Measurements from ENCODE around the gene BIRC5. TPM values are rescaled to one million over a fixed set of nuclear protein-coding genes. Genes with fewer than 3 reads are reported as not detected.

Gene BIRC5
- total RNA-seq, 4 donors from 2014 or later = 2.4 to 6.5 (median 5.7) TPM

DNA sequence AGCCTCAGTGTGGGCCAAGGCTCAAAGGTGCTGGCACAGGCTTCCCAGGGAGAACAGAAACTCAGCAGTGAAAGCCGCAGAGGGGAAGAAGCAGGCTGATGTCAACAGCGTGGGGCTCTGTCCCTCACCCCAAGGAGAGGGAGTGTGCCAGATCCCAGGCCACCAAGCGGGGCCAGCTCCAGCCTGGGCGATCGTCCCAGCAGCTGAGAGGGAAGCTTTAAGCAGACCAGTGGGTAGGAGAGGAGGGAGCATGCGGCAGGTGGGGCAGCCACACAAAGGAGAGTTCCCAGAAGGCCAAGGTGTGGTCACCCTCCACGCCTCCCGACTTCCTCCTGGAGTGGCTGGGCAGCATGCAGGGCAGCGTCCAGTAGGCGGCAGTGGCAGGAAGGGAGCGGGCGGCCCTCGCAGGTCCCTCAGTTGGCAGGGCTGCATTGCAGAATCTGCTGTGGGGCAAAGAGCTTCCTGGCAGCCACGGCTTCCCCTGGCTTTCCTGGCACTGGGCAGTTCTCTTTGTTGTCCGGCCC, 39.6 kb upstream of the BIRC5 start:
- H3K9me3 ChIP-seq = no peaks in the 10 kb centered on the region
- peaks cover 0 to 16% (median 0%) of the 10 kb centered on the region in 3 donors for H3K36me3 ChIP-seq
- DNase-seq = peak; percentile 64 to 92 (median 89)
- H3K27ac ChIP-seq = peak overlapping the region; percentile 79 to 97 (median 88)
- peak overlapping the region in 3 of 4 donors; percentile 3 to 25 (median 9) for H3K4me3 ChIP-seq
- no peaks in the 10 kb centered on the region for H3K27me3 ChIP-seq
- TF ChIP-seq, protein P1, sequence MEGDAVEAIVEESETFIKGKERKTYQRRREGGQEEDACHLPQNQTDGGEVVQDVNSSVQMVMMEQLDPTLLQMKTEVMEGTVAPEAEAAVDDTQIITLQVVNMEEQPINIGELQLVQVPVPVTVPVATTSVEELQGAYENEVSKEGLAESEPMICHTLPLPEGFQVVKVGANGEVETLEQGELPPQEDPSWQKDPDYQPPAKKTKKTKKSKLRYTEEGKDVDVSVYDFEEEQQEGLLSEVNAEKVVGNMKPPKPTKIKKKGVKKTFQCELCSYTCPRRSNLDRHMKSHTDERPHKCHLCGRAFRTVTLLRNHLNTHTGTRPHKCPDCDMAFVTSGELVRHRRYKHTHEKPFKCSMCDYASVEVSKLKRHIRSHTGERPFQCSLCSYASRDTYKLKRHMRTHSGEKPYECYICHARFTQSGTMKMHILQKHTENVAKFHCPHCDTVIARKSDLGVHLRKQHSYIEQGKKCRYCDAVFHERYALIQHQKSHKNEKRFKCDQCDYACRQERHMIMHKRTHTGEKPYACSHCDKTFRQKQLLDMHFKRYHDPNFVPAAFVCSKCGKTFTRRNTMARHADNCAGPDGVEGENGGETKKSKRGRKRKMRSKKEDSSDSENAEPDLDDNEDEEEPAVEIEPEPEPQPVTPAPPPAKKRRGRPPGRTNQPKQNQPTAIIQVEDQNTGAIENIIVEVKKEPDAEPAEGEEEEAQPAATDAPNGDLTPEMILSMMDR (IDR thresholded peaks at IDR 0.05) = peak in 5 of 6 experiments; percentile 25 to 89 (median 83)
- TF ChIP-seq POLR2A (IDR thresholded peaks at IDR 0.05) = peak; percentile 31 to 54
- peaks cover 9 to 77% (median 60%) of the 10 kb centered on the region in 4 donors for H3K4me1 ChIP-seq

DNA sequence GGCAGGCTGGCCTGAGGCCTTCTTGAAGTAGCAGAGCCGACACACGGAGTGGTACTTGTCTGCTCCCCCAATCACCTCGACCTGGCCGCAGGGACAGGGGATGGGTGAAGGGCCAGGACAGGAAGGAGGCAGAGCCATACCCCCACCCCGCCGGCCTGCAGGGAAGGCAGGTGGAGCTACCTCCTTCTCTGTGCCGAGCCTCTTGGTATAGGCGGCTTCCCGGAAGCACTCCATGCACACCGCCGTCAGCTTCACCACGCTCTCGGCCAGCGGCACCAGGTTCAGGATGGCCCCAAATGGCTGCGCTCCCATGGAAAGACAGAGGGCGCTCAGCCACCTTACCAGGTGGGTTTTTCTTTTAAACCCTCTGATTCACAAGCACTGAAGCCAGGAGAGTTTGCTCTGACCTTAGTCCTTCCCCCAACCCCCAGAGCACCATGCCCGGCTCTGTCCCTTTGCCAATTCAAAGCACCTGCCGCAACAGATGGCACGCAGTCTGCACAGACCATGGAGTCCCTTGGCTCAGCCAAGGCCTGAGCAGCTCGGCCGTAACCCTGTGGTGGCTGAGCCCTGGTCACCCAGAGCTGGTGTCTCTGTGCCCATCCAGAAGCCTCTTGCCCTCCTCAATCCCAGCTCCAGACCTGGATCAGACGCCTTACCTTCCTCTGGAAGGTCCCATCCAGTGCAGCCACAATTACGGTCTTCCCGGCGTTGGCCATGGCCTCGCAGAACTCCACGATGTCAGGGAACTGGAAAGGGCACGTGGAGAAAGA, 39.0 kb upstream of the BIRC5 start:
- H3K36me3 ChIP-seq = peaks cover 0 to 16% (median 0%) of the 10 kb centered on the region in 3 donors

DNA sequence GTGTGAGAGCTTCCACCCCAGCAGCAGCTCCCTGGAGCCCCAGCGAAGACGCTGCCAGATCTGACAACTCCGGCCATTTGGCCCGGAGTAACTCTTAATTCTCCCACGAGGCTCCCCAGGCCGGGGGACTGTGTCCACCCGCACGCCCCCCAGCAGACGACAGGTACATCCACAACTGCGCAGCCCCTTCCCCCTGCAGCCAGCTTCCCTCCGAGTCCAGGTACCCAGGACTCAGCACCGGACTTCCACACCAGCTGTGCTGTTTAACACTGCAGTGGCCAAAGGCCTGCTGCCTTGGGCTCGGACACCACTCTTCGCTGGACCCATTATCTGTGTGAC, 38.4 kb upstream of the BIRC5 start:
- peaks cover 9 to 65% (median 52%) of the 10 kb centered on the region in 4 donors for H3K4me1 ChIP-seq
- H3K27ac ChIP-seq = peak overlapping the region; percentile 79 to 97 (median 88)
- no peak overlapping the region for H3K4me3 ChIP-seq
- H3K9me3 ChIP-seq = no peaks in the 10 kb centered on the region
- DNase-seq = no peak
- H3K27me3 ChIP-seq = no peaks in the 10 kb centered on the region
- no peak for TF ChIP-seq POLR2A (IDR thresholded peaks at IDR 0.05)
- TF ChIP-seq, protein P1 (IDR thresholded peaks at IDR 0.05) = no peak
- peaks cover 0 to 14% (median 0%) of the 10 kb centered on the region in 3 donors for H3K36me3 ChIP-seq

More for the DNA sequence above, 39.0 kb upstream of the BIRC5 start:
- no peaks in the 10 kb centered on the region for H3K27me3 ChIP-seq
- H3K27ac ChIP-seq = peak overlapping the region; percentile 79 to 97 (median 88)
- peak overlapping the region in 2 of 4 donors; percentile 3 to 25 for H3K4me3 ChIP-seq
- no peaks in the 10 kb centered on the region for H3K9me3 ChIP-seq
- H3K4me1 ChIP-seq = peaks cover 9 to 70% (median 53%) of the 10 kb centered on the region in 4 donors
- DNase-seq = peak in 2 of 3 donors; percentile 67 to 76
- TF ChIP-seq, protein P1 (IDR thresholded peaks at IDR 0.05) = no peak
- TF ChIP-seq POLR2A (IDR thresholded peaks at IDR 0.05) = peak in 1 of 2 donors; percentile 5

DNA sequence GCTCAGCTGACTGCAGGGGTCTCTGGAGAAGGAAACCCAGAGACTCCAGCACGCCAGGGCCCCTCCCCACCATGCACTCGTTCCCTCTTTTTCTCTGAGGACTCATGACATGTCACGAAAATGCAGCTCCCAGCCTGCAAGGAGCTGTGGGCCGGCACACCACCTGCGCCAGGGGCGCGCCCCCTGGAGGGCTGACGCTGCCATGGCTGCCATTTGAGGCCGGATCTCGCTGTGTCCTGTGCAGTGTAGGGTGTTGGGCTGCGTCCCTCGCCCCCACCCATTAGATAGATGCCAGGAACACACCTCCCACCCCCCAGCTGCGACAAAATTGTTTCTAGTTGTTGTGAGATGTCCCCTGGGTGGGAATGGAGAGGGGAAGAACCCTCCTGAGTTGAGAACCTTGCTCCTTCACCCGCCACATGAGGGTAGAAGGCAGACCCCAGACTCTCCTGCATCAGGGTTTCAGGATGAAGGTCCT, 37.5 kb upstream of the BIRC5 start:
- Histone ChIP-seq H3K4me1 (peaks cover 9 to 55% (median 46%) of the 10 kb centered on the region in 4 donors), H3K27me3 (no peaks in the 10 kb centered on the region), H3K27ac (peak overlapping the region in 1 of 4 donors; percentile 97), H3K36me3 (peaks cover 0 to 6% (median 0%) of the 10 kb centered on the region in 3 donors), H3K9me3 (no peaks in the 10 kb centered on the region), H3K4me3 (no peak overlapping the region)
- TF ChIP-seq, protein P1 (IDR thresholded peaks at IDR 0.05) = peak; percentile 89 to 95 (median 92)
- no peak for TF ChIP-seq POLR2A (IDR thresholded peaks at IDR 0.05)
- DNase-seq = peak; percentile 83 to 92 (median 86)

DNA sequence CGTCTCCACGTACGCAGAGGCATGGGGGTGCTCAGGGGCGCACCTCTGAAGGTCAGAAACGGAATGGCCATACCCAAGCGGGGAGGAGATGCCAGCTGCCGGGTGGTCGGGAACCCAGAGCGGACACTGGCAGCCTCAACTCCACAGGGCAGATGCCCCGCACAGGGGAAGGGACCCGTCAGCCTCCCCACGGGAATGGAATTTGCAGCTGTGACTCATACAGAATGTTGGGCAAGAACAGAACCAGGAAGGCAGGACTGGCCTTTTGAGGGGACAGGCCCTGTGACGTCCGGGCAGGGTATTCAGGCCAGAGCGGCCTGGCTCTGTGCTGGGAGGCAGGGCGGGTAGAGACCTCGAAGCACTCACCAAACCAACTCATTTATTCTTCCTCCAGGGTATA, 34.7 kb upstream of the BIRC5 start:
- TF ChIP-seq, protein P1 (IDR thresholded peaks at IDR 0.05) = no peak
- no peak for TF ChIP-seq POLR2A (IDR thresholded peaks at IDR 0.05)
- Histone ChIP-seq H3K27me3 (no peaks in the 10 kb centered on the region), H3K4me1 (peaks cover 0 to 32% (median 21%) of the 10 kb centered on the region in 4 donors), H3K36me3 (no peaks in the 10 kb centered on the region), H3K27ac (peak overlapping the region; percentile 59 to 80 (median 72)), H3K4me3 (no peak overlapping the region), H3K9me3 (no peaks in the 10 kb centered on the region)
- DNase-seq = peak in 1 of 3 donors; percentile 66
